Mesodermal cell (in vitro differentiated cells): Measurements from ENCODE around the gene GJD3.
A peak's percentile ranks its signal among the peaks of the same experiment; 100 is the strongest.

Experiments used
- H3K27ac ChIP-seq: 2 replicates; pipeline ENCODE4 v1.7.0; 2013; ENCODE audit warnings: mild to moderate bottlenecking, low read depth, low read length, moderate library complexity; ENCODE audit not compliant: severe bottlenecking
- H3K36me3 ChIP-seq: 2 replicates; pipeline ENCODE4 v1.7.1; 2013; ENCODE audit warnings: mild to moderate bottlenecking, low read length, moderate library complexity; ENCODE audit not compliant: control insufficient read depth, insufficient read depth
- H3K4me1 ChIP-seq: one replicate; pipeline ENCODE4 v1.7.1; 2013; ENCODE audit warnings: mild to moderate bottlenecking, low read length; ENCODE audit not compliant: insufficient read depth, control insufficient read depth, poor library complexity, severe bottlenecking
- H3K4me3 ChIP-seq: 2 replicates; pipeline ENCODE4 v1.7.0; 2013; ENCODE audit warnings: low read length, control low read depth, mild to moderate bottlenecking; ENCODE audit not compliant: insufficient read depth, poor library complexity, severe bottlenecking; ENCODE audit errors: extremely low read depth
- H3K9me3 ChIP-seq: 2 replicates; pipeline ENCODE4 v1.7.1; 2013; ENCODE audit warnings: mild to moderate bottlenecking, low read length, moderate library complexity; ENCODE audit not compliant: control insufficient read depth
- WGBS, 2 experiments: methylation state at CpG; one replicate each; pipeline ENCODE4 v1.1.5; 2013; ENCODE audit warnings: missing lambda C conversion rate in 2 of 2; ENCODE audit not compliant: insufficient coverage in 2 of 2; 5-methylcytosine and 5-hydroxymethylcytosine counted together

Gene GJD3

GRCh38 chr17:40350689-40351358 is 13.7 kb downstream of the GJD3 start:
- H3K27ac ChIP-seq = peak overlapping the region; percentile 97
- no peak overlapping the region for H3K4me3 ChIP-seq
- peaks cover 59% of the 10 kb centered on the region for H3K36me3 ChIP-seq
- H3K4me1 ChIP-seq = peaks cover 62% of the 10 kb centered on the region
- H3K9me3 ChIP-seq = no peaks in the 10 kb centered on the region
- WGBS, 2 experiments = 19 to 22% methylated on average over 7 to 13 of the region's 17 CpGs

- Histone ChIP-seq H3K36me3 (peaks cover 52% of the 10 kb centered on the region), H3K4me1 (peaks cover 63% of the 10 kb centered on the region), H3K4me3 (no peak overlapping the region), H3K27ac (peak overlapping the region; percentile 97), H3K9me3 (no peaks in the 10 kb centered on the region)
- WGBS, 2 experiments = 59 to 73% methylated on average over 16 to 17 of the region's 19 CpGs
Measured at GRCh38 chr17:40349895-40350688, 14.4 kb downstream of the GJD3 start.

GRCh38 chr17:40349477-40349894 is 15.1 kb downstream of the GJD3 start:
- H3K27ac ChIP-seq = peak overlapping the region; percentile 97
- no peak overlapping the region for H3K4me3 ChIP-seq
- peaks cover 68% of the 10 kb centered on the region for H3K4me1 ChIP-seq
- WGBS, 2 experiments = 87 to 96% methylated on average over 10 of the region's 10 CpGs
- H3K36me3 ChIP-seq = peaks cover 48% of the 10 kb centered on the region
- H3K9me3 ChIP-seq = no peaks in the 10 kb centered on the region

GRCh38 chr17:40348562-40349476 is 15.7 kb downstream of the GJD3 start:
- H3K27ac ChIP-seq = no peak overlapping the region
- peaks cover 74% of the 10 kb centered on the region for H3K4me1 ChIP-seq
- WGBS, 2 experiments = 92 to 93% methylated on average over 8 to 17 of the region's 17 CpGs

GRCh38 chr17:40348136-40348504 is 16.4 kb downstream of the GJD3 start:
- 20 to 80% methylated on average over 1 of the region's 5 CpGs for WGBS, 2 experiments
- H3K4me1 ChIP-seq = peaks cover 75% of the 10 kb centered on the region
- H3K27ac ChIP-seq = peak overlapping the region; percentile 71
- H3K9me3 ChIP-seq = no peaks in the 10 kb centered on the region
- peaks cover 35% of the 10 kb centered on the region for H3K36me3 ChIP-seq
- H3K4me3 ChIP-seq = no peak overlapping the region

More at GRCh38 chr17:40348562-40349476, 15.7 kb downstream of the GJD3 start:
- H3K9me3 ChIP-seq = no peaks in the 10 kb centered on the region
- no peak overlapping the region for H3K4me3 ChIP-seq
- peaks cover 41% of the 10 kb centered on the region for H3K36me3 ChIP-seq

GRCh38 chr17:40347319-40348135 is 17.0 kb downstream of the GJD3 start:
- Histone ChIP-seq H3K9me3 (no peaks in the 10 kb centered on the region), H3K27ac (peak overlapping the region; percentile 93), H3K36me3 (peaks cover 29% of the 10 kb centered on the region), H3K4me3 (no peak overlapping the region), H3K4me1 (peaks cover 75% of the 10 kb centered on the region)
- WGBS, 2 experiments = 8% methylated on average over 2 of the region's 9 CpGs; no CpG with 5 or more reads in 1 of the 2 experiments

- peak overlapping the region; percentile 80 for H3K4me3 ChIP-seq
- 71 to 75% methylated on average over 1 of the region's 1 CpG for WGBS, 2 experiments
- H3K4me1 ChIP-seq = peaks cover 70% of the 10 kb centered on the region
- H3K27ac ChIP-seq = peak overlapping the region; percentile 93
- H3K9me3 ChIP-seq = no peaks in the 10 kb centered on the region
- H3K36me3 ChIP-seq = peaks cover 21% of the 10 kb centered on the region
Measured at GRCh38 chr17:40346765-40347158, 17.8 kb downstream of the GJD3 start.

- H3K27ac ChIP-seq = peak overlapping the region; percentile 93
- peaks cover 64% of the 10 kb centered on the region for H3K4me1 ChIP-seq
- no peaks in the 10 kb centered on the region for H3K9me3 ChIP-seq
- H3K36me3 ChIP-seq = peaks cover 20% of the 10 kb centered on the region
- WGBS, 2 experiments = 43 to 50% methylated on average over 4 to 5 of the region's 11 CpGs
- H3K4me3 ChIP-seq = peak overlapping the region; percentile 80
Measured at GRCh38 chr17:40345994-40346764, 18.4 kb downstream of the GJD3 start.

GRCh38 chr17:40345161-40345993 is 19.2 kb downstream of the GJD3 start:
- Histone ChIP-seq H3K27ac (peak overlapping the region; percentile 93), H3K9me3 (no peaks in the 10 kb centered on the region), H3K36me3 (peaks cover 20% of the 10 kb centered on the region), H3K4me3 (peak overlapping the region; percentile 80), H3K4me1 (peaks cover 58% of the 10 kb centered on the region)
- 1 to 3% methylated on average over 20 to 26 of the region's 45 CpGs for WGBS, 2 experiments
